HG03354 (cell line): Measurements from ENCODE around the gene TMEM52.

Source experiments
- ATAC-seq: cut with Tn5 transposase; IDR thresholded peaks from one replicate; pipeline ENCODE4 v1.9.1; 2021; ENCODE audit warnings: mild to moderate bottlenecking; ENCODE audit not compliant: unreplicated experiment, poor library complexity, severe bottlenecking

The TMEM52 gene

GRCh38 chr1:1928231-1929101, 9.4 kb upstream of the TMEM52 start:
- ATAC-seq = no peak

DNA sequence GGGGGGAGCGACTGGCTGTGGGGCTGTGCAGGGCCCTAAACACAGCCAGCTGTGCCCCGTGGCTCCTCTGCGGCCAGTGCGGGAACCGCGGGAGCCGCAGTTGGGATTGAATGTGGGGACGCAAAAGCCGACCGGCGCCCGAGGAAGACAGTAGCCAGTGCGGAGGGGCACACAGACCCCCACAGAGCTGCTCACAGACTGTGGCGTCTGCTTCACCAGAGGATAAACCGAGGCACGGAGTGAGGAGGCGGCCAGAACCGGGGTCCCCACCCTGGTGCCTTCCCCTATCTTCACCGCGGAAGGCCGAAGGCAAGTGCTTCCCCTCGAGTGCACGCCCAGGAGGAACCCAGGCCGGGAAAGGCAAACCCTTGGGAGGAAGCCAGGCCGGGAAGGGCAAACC, 8.7 kb upstream of the TMEM52 start:
- no peak for ATAC-seq

GRCh38 chr1:1926886-1927660, 8.0 kb upstream of the TMEM52 start:
- no peak for ATAC-seq

GRCh38 chr1:1926346-1926811, 7.3 kb upstream of the TMEM52 start:
- ATAC-seq = no peak

- ATAC-seq = no peak
Observed at GRCh38 chr1:1925437-1926345, 6.6 kb upstream of the TMEM52 start.

DNA sequence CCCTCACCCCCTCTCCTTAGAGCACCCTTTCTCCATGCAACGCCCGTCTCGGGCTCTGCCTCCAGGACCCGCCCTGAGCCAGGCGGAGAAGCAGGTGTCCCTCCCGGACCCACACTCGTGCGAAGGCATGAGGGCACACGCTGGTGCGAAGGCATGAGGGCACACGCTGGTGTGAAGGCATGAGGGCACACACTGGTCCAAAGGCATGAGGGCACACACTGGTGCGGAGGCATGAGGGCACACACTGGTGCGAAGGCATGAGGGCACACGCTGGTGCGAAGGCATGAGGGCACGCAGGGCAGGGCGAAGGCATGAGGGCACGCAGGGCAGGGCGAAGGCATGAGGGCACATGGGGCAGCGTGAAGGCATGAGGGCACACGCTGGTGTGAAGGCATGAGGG, 5.8 kb upstream of the TMEM52 start:
- no peak for ATAC-seq

GRCh38 chr1:1924386-1924785, 5.3 kb upstream of the TMEM52 start:
- no peak for ATAC-seq

GRCh38 chr1:1922956-1923833, 4.1 kb upstream of the TMEM52 start:
- ATAC-seq = no peak

DNA sequence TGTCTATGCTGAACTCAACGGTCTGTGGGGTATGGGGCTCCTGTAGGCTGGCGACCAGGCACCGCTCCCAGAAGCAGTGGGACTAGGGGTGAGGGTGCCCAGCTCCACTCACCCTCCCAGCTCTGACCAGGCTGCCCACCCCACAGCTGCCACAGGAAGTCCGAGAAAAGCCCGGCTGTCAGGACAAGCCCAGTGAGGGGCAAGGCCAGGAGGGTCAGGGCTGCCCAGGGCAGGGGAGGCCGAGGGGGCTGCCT, 3.5 kb upstream of the TMEM52 start:
- ATAC-seq = no peak

GRCh38 chr1:1921901-1922701, 3.0 kb upstream of the TMEM52 start:
- no peak for ATAC-seq

GRCh38 chr1:1921459-1921862, 2.4 kb upstream of the TMEM52 start:
- no peak for ATAC-seq

GRCh38 chr1:1920608-1921458, 1.8 kb upstream of the TMEM52 start:
- no peak for ATAC-seq

GRCh38 chr1:1920057-1920607, 1.1 kb upstream of the TMEM52 start:
- ATAC-seq = no peak

GRCh38 chr1:1919304-1920056, 401 bp upstream of the TMEM52 start:
- peak; percentile 79 for ATAC-seq

GRCh38 chr1:1917995-1918900, 831 bp downstream of the TMEM52 start:
- ATAC-seq = no peak
